ENCODE measurements around the gene BTK. TPM values are rescaled to one million over a fixed set of nuclear protein-coding genes. Genes with fewer than 3 reads are reported as not detected.
A peak's percentile ranks its signal among the peaks of the same experiment; 100 is the strongest.

BTK gene
- total and polyA plus RNA-seq, 9 of the 15 experiments (the other 6 are each of a cell fraction or from before 2014, with no cell fraction given) = 14.9 to 93.4 (median 65.2) TPM

DNA sequence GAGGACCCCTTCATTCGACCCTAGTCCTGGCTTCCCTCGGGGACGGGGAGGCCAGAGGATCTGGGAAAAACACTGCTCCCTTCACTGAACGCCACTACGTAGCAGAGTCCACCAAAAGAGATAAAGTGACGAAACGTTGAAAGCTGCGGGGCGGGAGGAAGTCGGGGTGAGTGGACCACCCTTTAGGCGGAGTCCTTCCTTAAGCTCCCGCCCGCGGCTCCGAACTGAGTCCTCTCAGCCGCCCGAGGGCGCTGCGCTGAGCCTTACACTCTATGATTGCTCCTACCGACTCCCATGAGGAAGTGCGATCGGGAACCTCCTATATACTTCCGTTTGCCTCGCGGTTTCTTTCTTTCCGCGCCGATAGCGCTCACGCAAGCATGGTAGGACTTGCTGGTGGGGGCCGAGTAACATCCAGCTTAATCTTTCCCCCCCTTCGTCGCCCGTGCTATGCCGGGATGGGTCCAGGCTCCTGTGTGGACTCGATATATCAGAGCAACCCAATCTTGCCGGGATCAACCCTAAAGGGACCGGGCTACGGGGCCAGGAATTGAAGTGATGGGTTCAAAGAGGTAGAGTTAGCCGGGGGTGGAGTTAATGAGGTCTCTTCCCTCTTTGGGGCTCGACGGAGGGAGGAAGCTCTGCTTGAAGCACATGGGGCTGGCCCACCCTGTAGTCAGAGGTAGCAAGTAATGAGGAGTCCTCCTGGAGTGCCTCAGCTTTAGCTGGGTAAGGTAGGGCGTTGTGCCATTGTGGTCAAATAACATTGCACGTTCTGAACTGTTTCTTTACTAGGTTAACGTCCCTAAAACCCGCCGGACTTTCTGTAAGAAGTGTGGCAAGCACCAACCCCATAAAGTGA is 4.9 kb upstream of the BTK start, which contains the start of gene RPL36A (continued):
- TF ChIP-seq ATF4 (CRISPR knock-in tag; IDR thresholded peaks at IDR 0.05) (no peak), CEBPB (tag; IDR thresholded peaks at IDR 0.05) (peak; percentile 58), TAF1 (IDR thresholded peaks at IDR 0.05; ENCODE audit: control insufficient read depth, extremely low read depth, insufficient read depth, low read length, severe bottlenecking) (peak; percentile 93), ZNF24 (IDR thresholded peaks at IDR 0.05) (peak; percentile 44; the same call in 1 of the 2 replicates), ZNF143 (CRISPR knock-in tag; IDR thresholded peaks at IDR 0.05) (peak; percentile 59), RERE (CRISPR knock-in tag; IDR thresholded peaks at IDR 0.05; ENCODE audit: borderline replicate concordance) (no peak), ZNF431 (CRISPR knock-in tag; IDR thresholded peaks at IDR 0.05) (no peak), TOE1 (IDR thresholded peaks at IDR 0.05; ENCODE audit: borderline replicate concordance) (no peak), TOE1 (CRISPR knock-in tag; IDR thresholded peaks at IDR 0.05; ENCODE audit: borderline replicate concordance, low read depth) (0 out of 2 replicates have a peak, but pooled peaks have one; percentile 81), SRF (CRISPR knock-in tag; IDR thresholded peaks at IDR 0.05) (peak; percentile 31 to 54; a peak in 1 of 4 replicates), ZBTB11 (CRISPR knock-in tag; IDR thresholded peaks at IDR 0.05) (peak in 1 of 3 experiments; percentile 68; a peak in 2 of 6 replicates), RCOR1 (IDR thresholded peaks at IDR 0.05; ENCODE audit: borderline replicate concordance in 1 of 2, low read depth in 2 of 2, low read length in 2 of 2) (peak in 1 of 2 experiments; percentile 43; a peak in 1 of 4 replicates)
- TF ChIP-seq, protein P1, sequence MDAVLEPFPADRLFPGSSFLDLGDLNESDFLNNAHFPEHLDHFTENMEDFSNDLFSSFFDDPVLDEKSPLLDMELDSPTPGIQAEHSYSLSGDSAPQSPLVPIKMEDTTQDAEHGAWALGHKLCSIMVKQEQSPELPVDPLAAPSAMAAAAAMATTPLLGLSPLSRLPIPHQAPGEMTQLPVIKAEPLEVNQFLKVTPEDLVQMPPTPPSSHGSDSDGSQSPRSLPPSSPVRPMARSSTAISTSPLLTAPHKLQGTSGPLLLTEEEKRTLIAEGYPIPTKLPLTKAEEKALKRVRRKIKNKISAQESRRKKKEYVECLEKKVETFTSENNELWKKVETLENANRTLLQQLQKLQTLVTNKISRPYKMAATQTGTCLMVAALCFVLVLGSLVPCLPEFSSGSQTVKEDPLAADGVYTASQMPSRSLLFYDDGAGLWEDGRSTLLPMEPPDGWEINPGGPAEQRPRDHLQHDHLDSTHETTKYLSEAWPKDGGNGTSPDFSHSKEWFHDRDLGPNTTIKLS (IDR thresholded peaks at IDR 0.05; ENCODE audit: borderline replicate concordance, low read depth) = peak; percentile 64; the same call in 1 of the 2 replicates
